ENCODE measurements around the gene KRTAP4-12.
"Not testable (repeated sequence)": the region's sequence is repeated elsewhere in the genome, so short reads cannot be mapped to it uniquely, and the experiment has no call there.

The KRTAP4-12 gene

GRCh38 chr17:41096055-41096454 is 27.9 kb downstream of the KRTAP4-12 start:
- no peak for DNase-seq (ENCODE audit: low read depth in 3 of 3)

GRCh38 chr17:41088760-41089352 is 35.1 kb downstream of the KRTAP4-12 start:
- DNase-seq (ENCODE audit: low read depth in 3 of 3): not testable (repeated sequence)

- DNase-seq (ENCODE audit: low read depth in 3 of 3): not testable (repeated sequence)
These were observed 39.7 kb downstream of the KRTAP4-12 start, which contains the start of gene KRTAP4-7 for GRCh38 chr17:41084100-41084856. Gene KRTAP4-7 (plus strand): TSS chr17:41084150. CDS start chr17:41084207, 57 bp downstream.

- DNase-seq (ENCODE audit: low read depth in 3 of 3): not testable (repeated sequence)
These were observed 40.6 kb downstream of the KRTAP4-12 start for GRCh38 chr17:41083427-41083826.

- DNase-seq (ENCODE audit: low read depth in 3 of 3): no peak
These were observed 41.4 kb downstream of the KRTAP4-12 start for GRCh38 chr17:41082626-41083025.

- DNase-seq (ENCODE audit: low read depth in 3 of 3): no peak
These were observed 47.2 kb downstream of the KRTAP4-12 start for GRCh38 chr17:41076788-41077187.

- DNase-seq (ENCODE audit: low read depth in 3 of 3): no peak
These were observed 50.3 kb downstream of the KRTAP4-12 start for GRCh38 chr17:41073676-41074075.
